B cell (primary cell): ENCODE measurements around the gene VPS25. TPM values are rescaled to one million over a fixed set of nuclear protein-coding genes. Genes with fewer than 3 reads are reported as not detected.

Source experiments
- ATAC-seq: fragments of 200-7000 bp; cut with Tn5 transposase; one replicate; pipeline ENCODE4 v1.10.0; 2021; ENCODE audit warnings: low read depth, mild to moderate bottlenecking, moderate number of reproducible peaks, moderate library complexity
- CTCF ChIA-PET: fragments of 350-600 bp; sonication (Branson Sonifier 250); formaldehyde crosslinking; loops from one replicate; lab custom pipeline; 2021; ENCODE audit warnings: antibody characterized with exemption, inconsistent platforms; lab: Charles Lee
- POLR2A ChIA-PET: fragments of 350-600 bp; sonication (Branson Sonifier 250); formaldehyde crosslinking; loops from one replicate; lab custom pipeline; 2021; ENCODE audit warnings: antibody characterized with exemption; lab: Charles Lee
- DNase-seq: peaks from one replicate; pipeline ENCODE4 v3.0.0; 2013
- H2AFZ ChIP-seq: 2 replicates; pipeline ENCODE4 v1.6.1; 2012; ENCODE audit warnings: mild to moderate bottlenecking, low read depth, low read length; ENCODE audit not compliant: insufficient read depth, poor library complexity, severe bottlenecking
- H3K27ac ChIP-seq, 2 donors: 1 replicate in 1 of 2; 2 replicates in 1 of 2; pipeline ENCODE4 v1.5.1; 2012 to 2013; ENCODE audit warnings: low read length in 2 of 2, mild to moderate bottlenecking in 2 of 2, moderate library complexity in 1 of 2
- H3K27me3 ChIP-seq, 4 experiments: fragments of 200-600 bp in 1 of 4; sonication (generic) in 1 of 4; replicated peaks in 1 of 4; 1 replicate in 2 of 4; 2 replicates in 2 of 4; pipeline versions ENCODE4 v1.6.1 to v1.7.0; 2013 to 2016; ENCODE audit warnings: low read length in 3 of 4, mild to moderate bottlenecking in 2 of 4, mixed read lengths in 1 of 4, moderate library complexity in 1 of 4; ENCODE audit not compliant: insufficient read depth in 4 of 4, control insufficient read depth in 3 of 4; ENCODE audit errors: control extremely low read depth in 1 of 4
- H3K36me3 ChIP-seq, 2 experiments: replicated peaks in 1 of 2; 1 replicate in 1 of 2; 2 replicates in 1 of 2; pipeline versions ENCODE4 v1.6.1 to v1.7.1; 2013; ENCODE audit warnings: low read length in 1 of 2; ENCODE audit not compliant: insufficient read depth in 2 of 2, control insufficient read depth in 1 of 2; ENCODE audit errors: control extremely low read depth in 1 of 2, extremely low read depth in 1 of 2
- H3K4me1 ChIP-seq, 2 donors: fragments of 200-600 bp in 1 of 2; sonication (generic) in 1 of 2; 1 replicate in 1 of 2; 2 replicates in 1 of 2; pipeline versions ENCODE4 v1.5.1 to v1.6.1; 2013 to 2017; ENCODE audit warnings: low read length in 2 of 2; ENCODE audit not compliant: control insufficient read depth in 2 of 2, insufficient read depth in 2 of 2
- H3K4me2 ChIP-seq: replicated peaks from 2 replicates; pipeline ENCODE3; 2012; ENCODE audit warnings: mild to moderate bottlenecking, low read depth, low read length; ENCODE audit not compliant: poor library complexity, severe bottlenecking
- H3K4me3 ChIP-seq, 5 experiments: fragments of 200-600 bp in 1 of 5; sonication (generic) in 1 of 5; 1 replicate in 3 of 5; 2 replicates in 2 of 5; pipeline versions ENCODE4 v1.5.1 to v1.7.0; 2011 to 2016; ENCODE audit warnings: low read length in 4 of 5, mild to moderate bottlenecking in 4 of 5, low read depth in 2 of 5, control low read depth in 1 of 5, moderate library complexity in 1 of 5; ENCODE audit not compliant: insufficient read depth in 1 of 5; ENCODE audit errors: control extremely low read depth in 1 of 5, extremely low read depth in 1 of 5
- H3K79me2 ChIP-seq: fragments of 200-600 bp; sonication (generic); one replicate; pipeline ENCODE4 v1.6.0; 2016; ENCODE audit warnings: low read length; ENCODE audit not compliant: control insufficient read depth, insufficient read depth
- H3K9ac ChIP-seq: fragments of 200-600 bp; sonication (generic); 2 replicates; pipeline ENCODE4 v1.6.1; 2017; ENCODE audit warnings: mild to moderate bottlenecking, low read length, moderate library complexity
- H3K9me3 ChIP-seq, 3 donors: one replicate each; pipeline versions ENCODE4 v1.6.1 to v1.7.1; 2013; ENCODE audit warnings: low read length in 2 of 3; ENCODE audit not compliant: control insufficient read depth in 2 of 3, insufficient read depth in 1 of 3; ENCODE audit errors: control extremely low read depth in 1 of 3
- H4K20me1 ChIP-seq: 2 replicates; pipeline ENCODE4 v1.6.0; 2012; ENCODE audit warnings: mild to moderate bottlenecking, low read length; ENCODE audit not compliant: insufficient read depth, control insufficient read depth, poor library complexity, severe bottlenecking
- H3K27ac Mint-ChIP-seq: one replicate; pipeline ENCODE4 v1.8.0; 2021; ENCODE audit warnings: mixed read lengths
- H3K27me3 Mint-ChIP-seq: one replicate; pipeline ENCODE4 v1.8.0; 2021; ENCODE audit warnings: mixed read lengths
- H3K4me1 Mint-ChIP-seq: one replicate; pipeline ENCODE4 v1.8.0; 2021; ENCODE audit warnings: mixed read lengths
- H3K4me3 Mint-ChIP-seq: one replicate; pipeline ENCODE4 v1.8.0; 2021; ENCODE audit warnings: mixed read lengths
- H3K9me3 Mint-ChIP-seq: one replicate; pipeline ENCODE4 v1.8.0; 2022; ENCODE audit warnings: mixed read lengths; ENCODE audit not compliant: insufficient read depth
- CTCF ChIP-seq: fragments of 200-600 bp; IDR thresholded peaks from one replicate; pipeline ENCODE4 v1.8.0; 2022; ENCODE audit warnings: antibody characterized with exemption, mild to moderate bottlenecking
- EZH2 ChIP-seq: IDR thresholded peaks from 2 replicates; pipeline ENCODE4 v1.6.1; 2012; ENCODE audit warnings: borderline replicate concordance, low read depth, mild to moderate bottlenecking, moderate library complexity, low read length; ENCODE audit not compliant: insufficient read depth, poor library complexity, severe bottlenecking
- WGBS: methylation state at CpG from one replicate; pipeline ENCODE4 v1.1.5; 2013; ENCODE audit warnings: missing lambda C conversion rate; ENCODE audit not compliant: insufficient coverage; 5-methylcytosine and 5-hydroxymethylcytosine counted together
- intact Hi-C: fragments of 100-400 bp; cut with micrococcal nuclease; formaldehyde crosslinking; loops from one replicate; pipeline ENCODE4 v1.10.0; 2022
- polyA plus RNA-seq: library from polyadenylated mRNA; depleted of rRNA; stranded (reverse); fragments of >200 nt; gene quantifications from 2 replicates; pipeline ENCODE4 v1.2.3, GENCODE V29; 2012
- total RNA-seq, 2 donors: library from RNA; stranded (reverse); fragments of 120-200 nt in 1 of 2; gene quantifications; 1 replicate in 1 of 2; 2 replicates in 1 of 2; pipeline versions ENCODE4 v1.2.3 to v1.2.4, GENCODE V29; 2013 to 2022

The VPS25 gene
- total and polyA plus RNA-seq, 2 donors (not counting 1 experiment from before 2014, with no cell fraction given), result 38.7 to 40.5 TPM

DNA sequence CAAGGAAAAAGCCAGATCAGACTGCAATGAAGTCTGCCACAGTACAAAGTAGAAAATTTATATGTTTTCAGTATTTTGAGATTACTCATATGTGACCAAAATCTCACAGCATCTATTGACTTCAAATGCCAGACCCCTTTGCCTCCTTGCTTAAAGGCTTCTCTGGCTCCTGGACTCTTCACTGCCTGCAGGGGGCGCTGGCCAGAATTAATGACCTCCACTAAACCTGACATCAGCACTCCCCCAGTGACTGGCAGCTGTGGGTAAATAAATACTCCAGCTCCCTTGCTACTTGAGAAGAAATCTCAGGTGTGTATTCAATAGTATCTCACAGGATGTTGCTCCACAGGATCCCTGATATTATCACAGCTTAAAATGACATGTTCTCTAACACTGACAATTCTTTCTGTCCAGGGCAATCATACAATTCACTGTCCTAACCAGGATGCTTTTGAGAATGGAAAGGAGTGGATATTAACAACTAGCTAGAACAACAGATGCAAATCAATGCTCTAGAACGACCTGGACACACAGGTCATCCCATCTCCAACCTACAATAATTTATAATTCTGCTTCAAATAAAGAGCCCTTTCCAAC lies 46.8 kb downstream of the VPS25 start:
- Histone ChIP-seq H3K4me1 (peaks cover 6 to 18% of the 10 kb centered on the region in 2 donors), H4K20me1 (peaks cover 10% of the 10 kb centered on the region), H3K4me2 (no peak overlapping the region), H3K27me3 (no peaks in the 10 kb centered on the region), H3K36me3 (peaks cover 3 to 55% of the 10 kb centered on the region in 2 experiments), H3K27ac (no peak overlapping the region), H3K9me3 (no peaks in the 10 kb centered on the region), H3K9ac (no peak overlapping the region), H3K79me2 (peaks cover 51% of the 10 kb centered on the region), H3K4me3 (no peak overlapping the region), H2AFZ (no peak overlapping the region)
- WGBS, result 71% methylated on average over 1 of the region's 2 CpGs
- TF ChIP-seq EZH2, result no peak
- TF ChIP-seq CTCF, result peak; percentile 86
- no peak overlapping the region for H3K27ac Mint-ChIP-seq
- intact Hi-C loops, result loop anchor here (5.0 kb wide), 2 partner anchors 268 to 662 kb away; partner anchors contain the start of genes DHX8 and HSD17B1
- ATAC-seq, result no peak
- POLR2A ChIA-PET, result no interaction called here
- H3K4me1 Mint-ChIP-seq, result peaks cover 23% of the 10 kb centered on the region
- CTCF ChIA-PET, result interaction anchor here (0.6 to 2.2 kb wide), 12 partner anchors 9 to 178 kb away, joined by 3 to 10 read pairs (median 4); partner anchors contain the start of genes RPL27 and VPS25
- H3K27me3 Mint-ChIP-seq, result no peaks in the 10 kb centered on the region
- no peak overlapping the region for H3K4me3 Mint-ChIP-seq
- no peaks in the 10 kb centered on the region for H3K9me3 Mint-ChIP-seq
- peak; percentile 71 for DNase-seq

- H3K4me1 Mint-ChIP-seq, result peaks cover 25% of the 10 kb centered on the region
- Histone ChIP-seq H3K4me3 (no peak overlapping the region), H3K4me2 (no peak overlapping the region), H3K9me3 (no peaks in the 10 kb centered on the region), H3K27me3 (no peaks in the 10 kb centered on the region), H3K9ac (no peak overlapping the region), H3K79me2 (peaks cover 51% of the 10 kb centered on the region), H3K4me1 (peaks cover 6 to 18% of the 10 kb centered on the region in 2 donors), H3K27ac (no peak overlapping the region), H2AFZ (no peak overlapping the region), H3K36me3 (peaks cover 2 to 43% of the 10 kb centered on the region in 2 experiments), H4K20me1 (peaks cover 10% of the 10 kb centered on the region)
- ATAC-seq (no peak), DNase-seq (no peak)
- no peak overlapping the region for H3K27ac Mint-ChIP-seq
- H3K9me3 Mint-ChIP-seq, result no peaks in the 10 kb centered on the region
- no peak overlapping the region for H3K4me3 Mint-ChIP-seq
- ChIA-PET POLR2A (no interaction called here), CTCF (interaction anchor here (0.6 to 1.5 kb wide), 4 partner anchors 10 to 99 kb away, joined by 3 to 7 read pairs (median 4); partner anchors contain the start of gene VPS25)
- H3K27me3 Mint-ChIP-seq, result no peaks in the 10 kb centered on the region
- TF ChIP-seq EZH2 (no peak), CTCF (no peak)
- intact Hi-C loops, result loop anchor here (5.0 kb wide), 2 partner anchors 269 to 661 kb away; partner anchors contain the start of genes DHX8 and HSD17B1
- WGBS, result no CpG with 5 or more reads among the region's 7 CpGs
Measured at GRCh38 chr17:42821176-42821575, 47.9 kb downstream of the VPS25 start.
